ENCODE measurements around the gene TTC34.

- TF ChIP-seq CTCF (IDR thresholded peaks at IDR 0.05) = no peak
- TF ChIP-seq POLR2A (IDR thresholded peaks at IDR 0.05) = no peak
These were observed 156.8 kb downstream of the TTC34 start for GRCh38 chr1:2644591-2645101.

Data from gastroesophageal sphincter (tissue), 3 donors.